H9 (cell line): ENCODE results near the gene ZC3H6. TPM values are rescaled to one million over a fixed set of nuclear protein-coding genes. Genes with fewer than 3 reads are reported as not detected.

Experiments
- DNase-seq: peaks from one replicate; pipeline ENCODE4 v3.0.0-alpha.2; 2017
- H2AFZ ChIP-seq: one replicate; pipeline ENCODE4 v1.6.1; 2013; ENCODE audit warnings: mild to moderate bottlenecking, low read length, control low read depth, moderate library complexity
- H2AK5ac ChIP-seq: 2 replicates; pipeline ENCODE4 v1.6.1; 2013; ENCODE audit warnings: low read length, control low read depth, mixed read lengths; ENCODE audit not compliant: insufficient read length
- H2BK120ac ChIP-seq: one replicate; pipeline ENCODE4 v1.6.1; 2013; ENCODE audit warnings: low read depth, mild to moderate bottlenecking, low read length, control low read depth, inconsistent platforms; ENCODE audit not compliant: poor library complexity, severe bottlenecking
- H2BK12ac ChIP-seq: 2 replicates; pipeline ENCODE4 v1.6.1; 2013; ENCODE audit warnings: low read length, control low read depth, mixed read lengths, low read depth; ENCODE audit not compliant: insufficient read length
- H2BK15ac ChIP-seq: 2 replicates; pipeline ENCODE4 v1.6.1; 2013; ENCODE audit warnings: low read depth, low read length, control low read depth
- H2BK20ac ChIP-seq: one replicate; pipeline ENCODE4 v1.6.1; 2013; ENCODE audit warnings: low read depth, mild to moderate bottlenecking, low read length, control low read depth, inconsistent platforms; ENCODE audit not compliant: poor library complexity, severe bottlenecking
- H2BK5ac ChIP-seq: 2 replicates; pipeline ENCODE4 v1.6.1; 2013; ENCODE audit warnings: low read length, control low read depth, mixed read lengths; ENCODE audit not compliant: insufficient read length
- H3K14ac ChIP-seq: 2 replicates; pipeline ENCODE4 v1.6.1; 2013; ENCODE audit warnings: low read length, control low read depth; ENCODE audit not compliant: insufficient read depth
- H3K18ac ChIP-seq: 2 replicates; pipeline ENCODE4 v1.6.1; 2013; ENCODE audit warnings: low read depth, mild to moderate bottlenecking, mixed read lengths, low read length, control low read depth; ENCODE audit not compliant: insufficient read length
- H3K23ac ChIP-seq: 2 replicates; pipeline ENCODE4 v1.6.1; 2013; ENCODE audit warnings: low read length, control low read depth, mixed read lengths, low read depth; ENCODE audit not compliant: insufficient read length
- H3K23me2 ChIP-seq: 2 replicates; pipeline ENCODE4 v1.6.1; 2013; ENCODE audit warnings: low read depth, mild to moderate bottlenecking, mixed read lengths, low read length, control low read depth; ENCODE audit not compliant: insufficient read length, poor library complexity, severe bottlenecking
- H3K27ac ChIP-seq: 2 replicates; pipeline ENCODE4 v1.5.1; 2013; ENCODE audit warnings: low read length, control low read depth, mixed read lengths, low read depth; ENCODE audit not compliant: insufficient read length
- H3K27me3 ChIP-seq: 2 replicates; pipeline ENCODE4 v1.6.1; 2013; ENCODE audit warnings: low read length, control low read depth, inconsistent platforms; ENCODE audit not compliant: insufficient read depth
- H3K4ac ChIP-seq: 2 replicates; pipeline ENCODE4 v1.6.1; 2013; ENCODE audit warnings: low read depth, mild to moderate bottlenecking, control low read depth, inconsistent platforms, low read length, moderate library complexity
- H3K4me1 ChIP-seq: 2 replicates; pipeline ENCODE4 v1.6.1; 2013; ENCODE audit warnings: low read length, control low read depth, inconsistent platforms; ENCODE audit not compliant: insufficient read depth
- H3K4me2 ChIP-seq: 2 replicates; pipeline ENCODE4 v1.6.1; 2013; ENCODE audit warnings: low read length, control low read depth, mixed read lengths; ENCODE audit not compliant: insufficient read length, insufficient read depth
- H3K56ac ChIP-seq: 2 replicates; pipeline ENCODE4 v1.6.1; 2013; ENCODE audit warnings: low read depth, mild to moderate bottlenecking, mixed read lengths, low read length, control low read depth; ENCODE audit not compliant: insufficient read length
- H3K79me1 ChIP-seq: 2 replicates; pipeline ENCODE4 v1.6.1; 2013; ENCODE audit warnings: low read depth, mild to moderate bottlenecking, moderate library complexity, low read length, control low read depth, inconsistent platforms; ENCODE audit not compliant: insufficient read depth, poor library complexity, severe bottlenecking
- H3K79me2 ChIP-seq: 2 replicates; pipeline ENCODE4 v1.6.1; 2013; ENCODE audit warnings: low read length, control low read depth, inconsistent platforms; ENCODE audit not compliant: insufficient read depth
- H3K9ac ChIP-seq: 2 replicates; pipeline ENCODE4 v1.6.1; 2013; ENCODE audit warnings: low read length, control low read depth, mixed read lengths; ENCODE audit not compliant: insufficient read length; ENCODE audit errors: extremely low read depth
- H3K9me3 ChIP-seq: one replicate; pipeline ENCODE4 v1.6.1; 2013; ENCODE audit warnings: low read depth, low read length, inconsistent platforms; ENCODE audit not compliant: control insufficient read depth
- H3T11ph ChIP-seq: one replicate; pipeline ENCODE4 v1.6.1; 2013; ENCODE audit warnings: mild to moderate bottlenecking, low read length, control low read depth, inconsistent platforms
- H4K20me1 ChIP-seq: one replicate; pipeline ENCODE4 v1.6.1; 2013; ENCODE audit not compliant: control insufficient read depth, insufficient read length, insufficient read depth
- H4K5ac ChIP-seq: 2 replicates; pipeline ENCODE4 v1.6.1; 2013; ENCODE audit warnings: low read depth, mild to moderate bottlenecking, mixed read lengths, low read length, control low read depth; ENCODE audit not compliant: insufficient read length
- H4K8ac ChIP-seq: replicated peaks from 2 replicates; pipeline ENCODE4 v1.6.1; 2013; ENCODE audit warnings: low read length, control low read depth, mixed read lengths, low read depth; ENCODE audit not compliant: insufficient read length
- H4K91ac ChIP-seq: 2 replicates; pipeline ENCODE4 v1.6.1; 2013; ENCODE audit warnings: low read depth, mild to moderate bottlenecking, moderate library complexity, mixed read lengths, low read length, control low read depth; ENCODE audit not compliant: insufficient read length
- H3K27ac Mint-ChIP-seq, 3 experiments: 2 replicates in 2 of 3; 3 replicates in 1 of 3; pipeline ENCODE4 v1.8.0; 2020 to 2021; ENCODE audit warnings: mixed read lengths in 3 of 3, mild to moderate bottlenecking in 1 of 3, moderate library complexity in 1 of 3
- H3K27me3 Mint-ChIP-seq: 2 replicates; pipeline ENCODE4 v1.8.0; 2021; ENCODE audit warnings: low read depth, mild to moderate bottlenecking, moderate library complexity, mixed read lengths
- H3K36me3 Mint-ChIP-seq, 3 experiments: 2 replicates in 2 of 3; 3 replicates in 1 of 3; pipeline ENCODE4 v1.8.0; 2020 to 2021; ENCODE audit warnings: low read depth in 3 of 3, mixed read lengths in 3 of 3; ENCODE audit not compliant: insufficient read depth in 1 of 3
- H3K4me1 Mint-ChIP-seq, 2 experiments: 2 replicates each; pipeline ENCODE4 v1.8.0; 2020; ENCODE audit warnings: mixed read lengths in 2 of 2
- H3K4me3 Mint-ChIP-seq, 2 experiments: 2 replicates in 1 of 2; 3 replicates in 1 of 2; pipeline ENCODE4 v1.8.0; 2020 to 2021; ENCODE audit warnings: mild to moderate bottlenecking in 2 of 2, mixed read lengths in 2 of 2, moderate library complexity in 1 of 2
- H3K9me3 Mint-ChIP-seq, 2 experiments: 2 replicates in 1 of 2; 3 replicates in 1 of 2; pipeline ENCODE4 v1.8.0; 2020; ENCODE audit warnings: mild to moderate bottlenecking in 2 of 2, mixed read lengths in 2 of 2, moderate library complexity in 1 of 2
- WGBS: extraction: QIAGEN DNeasy Blood & Tissue Kit; methylation state at CpG from one replicate; pipeline ENCODE4 v1.1.7; 2013; ENCODE audit warnings: missing lambda C conversion rate, low lambda C conversion rate, mixed read lengths; ENCODE audit not compliant: insufficient read length; ENCODE audit errors: extremely low coverage; 5-methylcytosine and 5-hydroxymethylcytosine counted together
- total RNA-seq: library from RNA; stranded (reverse); gene quantifications from 2 replicates; pipeline ENCODE4 v1.2.1, GENCODE V29; 2021
- TF ChIP-seq, protein P1 (sequence below): fragments of 200-600 bp; sonication (generic); conservative IDR thresholded peaks from 3 replicates; pipeline ENCODE4 v1.8.0; 2021; ENCODE audit warnings: antibody characterized with exemption, mild to moderate bottlenecking

Gene ZC3H6
- total RNA-seq, 1 experiment from 2014 or later = 3.5 TPM

DNA sequence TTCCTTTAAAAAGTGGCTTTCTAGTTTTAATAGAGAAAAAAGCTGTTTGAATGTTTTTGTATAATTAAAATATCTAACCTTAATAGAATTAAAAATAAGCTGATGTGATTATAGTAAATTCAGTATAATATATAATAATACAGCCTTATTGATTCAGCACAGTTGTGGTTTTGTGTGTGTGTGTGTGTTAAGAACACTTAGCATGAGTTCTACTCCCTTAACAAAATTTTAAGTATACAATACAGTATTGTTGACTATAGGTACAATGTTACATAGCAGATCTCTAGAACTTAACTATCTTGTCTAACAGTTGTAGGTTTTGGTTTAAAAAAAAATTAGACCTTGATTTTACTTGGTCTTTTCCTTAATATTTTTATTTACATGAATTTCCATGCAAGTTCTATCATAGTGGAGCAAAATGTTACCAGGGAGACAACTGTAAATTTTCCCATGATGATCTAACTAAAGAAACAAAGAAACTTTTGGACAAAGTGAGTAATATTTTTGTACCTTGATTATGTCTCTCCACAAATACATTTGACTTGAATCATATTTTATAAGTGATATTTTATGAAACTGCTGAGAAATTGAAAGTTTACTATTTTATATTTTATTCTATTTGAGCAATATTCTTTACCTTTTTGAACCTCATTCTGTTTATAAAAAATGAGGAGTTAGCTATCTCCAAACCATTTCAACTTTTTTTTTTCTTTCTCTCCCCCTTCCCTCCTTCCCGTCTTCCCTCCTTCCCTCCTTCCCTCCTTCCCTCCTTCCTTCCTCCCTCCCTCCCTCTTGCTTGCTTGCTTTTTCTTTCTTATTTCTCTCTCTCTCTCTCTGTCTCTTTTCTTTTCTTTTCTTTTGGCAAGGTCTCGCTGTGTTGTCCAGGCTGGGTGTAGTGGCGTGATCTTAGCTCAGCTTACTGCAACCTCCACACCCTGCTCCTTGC, 46.3 kb downstream of the ZC3H6 start:
- Histone ChIP-seq H3K9ac (no peak overlapping the region), H2AK5ac (no peak overlapping the region), H3K79me1 (no peaks in the 10 kb centered on the region), H3K27ac (no peak overlapping the region), H3K9me3 (no peaks in the 10 kb centered on the region), H2AFZ (no peak overlapping the region), H2BK5ac (no peak overlapping the region), H2BK120ac (no peak overlapping the region), H3K23ac (no peak overlapping the region), H3T11ph (no peak overlapping the region), H4K20me1 (no peaks in the 10 kb centered on the region), H3K79me2 (no peaks in the 10 kb centered on the region), H2BK15ac (no peak overlapping the region), H2BK20ac (no peak overlapping the region), H2BK12ac (no peak overlapping the region), H3K56ac (no peak overlapping the region), H3K4ac (no peak overlapping the region), H3K4me2 (no peak overlapping the region), H3K14ac (no peak overlapping the region), H4K91ac (no peak overlapping the region), H4K8ac (no peak overlapping the region), H3K4me1 (no peaks in the 10 kb centered on the region), H4K5ac (no peak overlapping the region), H3K27me3 (no peaks in the 10 kb centered on the region), H3K23me2 (no peaks in the 10 kb centered on the region), H3K18ac (no peak overlapping the region)
- Mint-ChIP-seq H3K4me1 (peaks cover 5 to 7% of the 10 kb centered on the region in 2 experiments), H3K36me3 (peaks cover 0 to 6% (median 1%) of the 10 kb centered on the region in 3 experiments; a peak in 5 of 7 replicates), H3K9me3 (no peaks in the 10 kb centered on the region), H3K27ac (peak overlapping the region in 1 of 3 experiments; percentile 85; a peak in 1 of 7 replicates), H3K27me3 (no peaks in the 10 kb centered on the region), H3K4me3 (no peak overlapping the region)
- TF ChIP-seq, protein P1, sequence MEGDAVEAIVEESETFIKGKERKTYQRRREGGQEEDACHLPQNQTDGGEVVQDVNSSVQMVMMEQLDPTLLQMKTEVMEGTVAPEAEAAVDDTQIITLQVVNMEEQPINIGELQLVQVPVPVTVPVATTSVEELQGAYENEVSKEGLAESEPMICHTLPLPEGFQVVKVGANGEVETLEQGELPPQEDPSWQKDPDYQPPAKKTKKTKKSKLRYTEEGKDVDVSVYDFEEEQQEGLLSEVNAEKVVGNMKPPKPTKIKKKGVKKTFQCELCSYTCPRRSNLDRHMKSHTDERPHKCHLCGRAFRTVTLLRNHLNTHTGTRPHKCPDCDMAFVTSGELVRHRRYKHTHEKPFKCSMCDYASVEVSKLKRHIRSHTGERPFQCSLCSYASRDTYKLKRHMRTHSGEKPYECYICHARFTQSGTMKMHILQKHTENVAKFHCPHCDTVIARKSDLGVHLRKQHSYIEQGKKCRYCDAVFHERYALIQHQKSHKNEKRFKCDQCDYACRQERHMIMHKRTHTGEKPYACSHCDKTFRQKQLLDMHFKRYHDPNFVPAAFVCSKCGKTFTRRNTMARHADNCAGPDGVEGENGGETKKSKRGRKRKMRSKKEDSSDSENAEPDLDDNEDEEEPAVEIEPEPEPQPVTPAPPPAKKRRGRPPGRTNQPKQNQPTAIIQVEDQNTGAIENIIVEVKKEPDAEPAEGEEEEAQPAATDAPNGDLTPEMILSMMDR = no peak
- no CpG with 5 or more reads among the region's 3 CpGs for WGBS
- no peak for DNase-seq
